MCF 10A (cell line): ENCODE data around the gene AXIN2. TPM values are rescaled to one million over a fixed set of nuclear protein-coding genes. Genes with fewer than 3 reads are reported as not detected.

ENCODE experiments used
- BruUV-seq: library from RNA; stranded (reverse); fragments of 400-500 nt; replicated peaks from 2 replicates; lab custom pipeline; 2021; lab: Mats Ljungman, UMichigan
- CTCF ChIA-PET: fragments of 300-600 bp; sonication (Branson Sonifier 250); formaldehyde crosslinking; extraction: SDS; loops from one replicate; lab custom pipeline; 2021; ENCODE audit warnings: antibody characterized with exemption, inconsistent platforms; lab: Yijun Ruan, JAX
- POLR2A ChIA-PET: fragments of 300-600, 350-650 bp; sonication (Branson Sonifier 250); formaldehyde crosslinking; extraction: SDS; loops from one replicate; lab custom pipeline; 2020; ENCODE audit warnings: antibody characterized with exemption, inconsistent platforms; lab: Yijun Ruan, JAX
- DNase-seq: peaks from one replicate; pipeline ENCODE4 v3.0.0-alpha.2; 2018; ENCODE audit not compliant: unreplicated experiment
- H3K27ac Mint-ChIP-seq: one replicate; pipeline ENCODE4 v1.8.0; 2022; ENCODE audit warnings: mild to moderate bottlenecking, low read depth, mixed read lengths; ENCODE audit not compliant: unreplicated experiment
- H3K27me3 Mint-ChIP-seq: one replicate; pipeline ENCODE4 v1.8.0; 2022; ENCODE audit warnings: mixed read lengths; ENCODE audit not compliant: insufficient read depth, unreplicated experiment
- H3K36me3 Mint-ChIP-seq: one replicate; pipeline ENCODE4 v1.8.0; 2022; ENCODE audit warnings: mild to moderate bottlenecking, moderate library complexity, mixed read lengths; ENCODE audit not compliant: insufficient read depth, unreplicated experiment
- H3K4me1 Mint-ChIP-seq: one replicate; pipeline ENCODE4 v1.8.0; 2022; ENCODE audit warnings: mixed read lengths; ENCODE audit not compliant: insufficient read depth, unreplicated experiment
- H3K4me3 Mint-ChIP-seq: one replicate; pipeline ENCODE4 v1.8.0; 2022; ENCODE audit warnings: mild to moderate bottlenecking, moderate library complexity, mixed read lengths; ENCODE audit not compliant: unreplicated experiment
- H3K9me3 Mint-ChIP-seq: one replicate; pipeline ENCODE4 v1.8.0; 2022; ENCODE audit warnings: mixed read lengths; ENCODE audit not compliant: unreplicated experiment
- CTCF ChIP-seq: fragments of 200-600 bp; IDR thresholded peaks from one replicate; pipeline ENCODE4 v1.8.0; 2022; ENCODE audit warnings: antibody characterized with exemption, mild to moderate bottlenecking; ENCODE audit not compliant: unreplicated experiment
- intact Hi-C: fragments of 100-400 bp; cut with micrococcal nuclease; formaldehyde crosslinking; loops from 2 replicates; pipeline ENCODE4 v1.14.1; 2022
- total RNA-seq: library from RNA; stranded (reverse); gene quantifications from 2 replicates; pipeline ENCODE4 v1.2.3, GENCODE V29; 2022

The AXIN2 gene
- total RNA-seq, 1 experiment from 2014 or later: 0.16 TPM

- Mint-ChIP-seq H3K9me3 (no peaks in the 10 kb centered on the region), H3K27ac (no peak overlapping the region), H3K4me3 (no peak overlapping the region), H3K4me1 (no peaks in the 10 kb centered on the region), H3K36me3 (no peaks in the 10 kb centered on the region), H3K27me3 (peaks cover 15% of the 10 kb centered on the region)
- DNase-seq: no peak
- POLR2A ChIA-PET: no interaction called here
- intact Hi-C loops: no loop called here
- no TSS peak for BruUV-seq
- no peak for TF ChIP-seq CTCF
- CTCF ChIA-PET: interaction anchor here (0.6 kb wide), 1 partner anchor 377 kb away, joined by 3 read pairs; no protein-coding TSS in a partner anchor
Measured at GRCh38 chr17:65489413-65490155, 71.9 kb downstream of the AXIN2 start.

GRCh38 chr17:65488665-65489064 is 72.8 kb downstream of the AXIN2 start:
- CTCF ChIA-PET: no interaction called here
- no peaks in the 10 kb centered on the region for H3K9me3 Mint-ChIP-seq
- H3K27me3 Mint-ChIP-seq: peaks cover 15% of the 10 kb centered on the region
- intact Hi-C loops: no loop called here
- no peak overlapping the region for H3K27ac Mint-ChIP-seq
- H3K4me3 Mint-ChIP-seq: no peak overlapping the region
- BruUV-seq: no TSS peak
- no peak for TF ChIP-seq CTCF
- H3K36me3 Mint-ChIP-seq: no peaks in the 10 kb centered on the region
- POLR2A ChIA-PET: no interaction called here
- DNase-seq: no peak
- no peaks in the 10 kb centered on the region for H3K4me1 Mint-ChIP-seq

GRCh38 chr17:65487990-65488389 is 73.5 kb downstream of the AXIN2 start:
- ChIA-PET POLR2A (no interaction called here), CTCF (no interaction called here)
- Mint-ChIP-seq H3K4me3 (no peak overlapping the region), H3K27me3 (peaks cover 15% of the 10 kb centered on the region), H3K36me3 (no peaks in the 10 kb centered on the region), H3K4me1 (no peaks in the 10 kb centered on the region), H3K27ac (no peak overlapping the region), H3K9me3 (no peaks in the 10 kb centered on the region)
- intact Hi-C loops: no loop called here
- no peak for DNase-seq
- BruUV-seq: no TSS peak
- no peak for TF ChIP-seq CTCF

GRCh38 chr17:65487161-65487560 is 74.3 kb downstream of the AXIN2 start:
- H3K27me3 Mint-ChIP-seq: peaks cover 15% of the 10 kb centered on the region
- no TSS peak for BruUV-seq
- TF ChIP-seq CTCF: no peak
- H3K36me3 Mint-ChIP-seq: no peaks in the 10 kb centered on the region
- no peaks in the 10 kb centered on the region for H3K4me1 Mint-ChIP-seq
- CTCF ChIA-PET: no interaction called here
- DNase-seq: no peak
- no peak overlapping the region for H3K27ac Mint-ChIP-seq
- POLR2A ChIA-PET: interaction anchor here (0.6 kb wide), 1 partner anchor 516 kb away, joined by 3 read pairs; no protein-coding TSS in a partner anchor
- no peak overlapping the region for H3K4me3 Mint-ChIP-seq
- intact Hi-C loops: no loop called here
- H3K9me3 Mint-ChIP-seq: no peaks in the 10 kb centered on the region
